ENCODE results near the gene VPS9D1. TPM values are rescaled to one million over a fixed set of nuclear protein-coding genes. Genes with fewer than 3 reads are reported as not detected.

The VPS9D1 gene
- polyA plus RNA-seq, 2 of the 4 experiments (the other 2 are of a cell fraction) = 2.1 to 5.4 TPM

GRCh38 chr16:89729863-89730593 lies 9.3 kb upstream of the VPS9D1 start:
- no peak overlapping the region for H3K4me3 ChIP-seq
- H3K4me2 ChIP-seq = no peak overlapping the region
- no peak for DNase-seq (ENCODE audit: low read depth in 1 of 2, low spot score in 1 of 2)
- H3K4me1 ChIP-seq = no peaks in the 10 kb centered on the region
- TF ChIP-seq CEBPB (IDR thresholded peaks at IDR 0.05) = no peak
- no peak for TF ChIP-seq JUNB (IDR thresholded peaks at IDR 0.05)
- no peak for TF ChIP-seq EHF (CRISPR knock-in tag; IDR thresholded peaks at IDR 0.05)
- no peak for TF ChIP-seq RCOR1 (IDR thresholded peaks at IDR 0.05; ENCODE audit: low read depth, low read length)
- TF ChIP-seq ZNF302 (CRISPR knock-in tag; IDR thresholded peaks at IDR 0.05) = no peak
- no peak overlapping the region for H3K27ac ChIP-seq
- no peaks in the 10 kb centered on the region for H3K9me3 ChIP-seq
- POLR2A ChIA-PET = no interaction called here
- CTCF ChIA-PET = interaction anchor here (1.0 to 1.8 kb wide), 2 partner anchors 12 to 30 kb away, joined by 3 to 6 read pairs; no protein-coding TSS in a partner anchor
- no peak for FAIRE-seq
- 92% methylated on average over 14 of the region's 14 CpGs for WGBS (ENCODE audit: missing lambda C conversion rate)
- peak in 1 of 2 experiments; percentile 4; a peak in 3 of 6 replicates for ATAC-seq

DNA sequence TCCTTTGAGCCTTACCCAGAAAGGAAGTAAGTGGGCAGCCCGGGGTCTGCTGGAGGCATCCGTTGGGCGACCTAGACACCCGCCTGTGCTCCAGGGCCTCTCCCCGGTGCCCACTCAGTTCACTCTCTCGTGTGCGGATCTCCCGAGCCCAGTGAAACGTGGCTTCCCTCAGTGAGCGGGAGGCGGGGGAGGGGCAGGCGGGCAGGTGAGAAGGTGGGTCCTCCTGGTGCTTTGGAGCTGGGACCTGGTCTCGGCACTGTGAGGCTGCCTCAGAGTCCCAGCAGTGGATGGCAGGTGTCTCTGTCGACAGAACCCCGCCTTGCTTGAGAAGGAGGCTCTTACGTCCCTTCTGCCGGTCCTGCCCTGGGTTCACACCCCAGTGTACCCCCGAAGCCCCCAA lies 8.6 kb upstream of the VPS9D1 start:
- ChIA-PET POLR2A (no interaction called here), CTCF (interaction anchor here (1.0 to 1.8 kb wide), 2 partner anchors 13 to 29 kb away, joined by 3 to 6 read pairs; no protein-coding TSS in a partner anchor)

More for the DNA sequence above, 8.6 kb upstream of the VPS9D1 start:
- no peak for FAIRE-seq
- no peak overlapping the region for H3K4me2 ChIP-seq
- DNase-seq (ENCODE audit: low read depth in 1 of 2, low spot score in 1 of 2) = no peak
- no peaks in the 10 kb centered on the region for H3K4me1 ChIP-seq
- no peak overlapping the region for H3K27ac ChIP-seq
- WGBS (ENCODE audit: missing lambda C conversion rate) = 90% methylated on average over 12 of the region's 18 CpGs
- H3K9me3 ChIP-seq = no peaks in the 10 kb centered on the region
- ATAC-seq = no peak
- TF ChIP-seq, protein P1, sequence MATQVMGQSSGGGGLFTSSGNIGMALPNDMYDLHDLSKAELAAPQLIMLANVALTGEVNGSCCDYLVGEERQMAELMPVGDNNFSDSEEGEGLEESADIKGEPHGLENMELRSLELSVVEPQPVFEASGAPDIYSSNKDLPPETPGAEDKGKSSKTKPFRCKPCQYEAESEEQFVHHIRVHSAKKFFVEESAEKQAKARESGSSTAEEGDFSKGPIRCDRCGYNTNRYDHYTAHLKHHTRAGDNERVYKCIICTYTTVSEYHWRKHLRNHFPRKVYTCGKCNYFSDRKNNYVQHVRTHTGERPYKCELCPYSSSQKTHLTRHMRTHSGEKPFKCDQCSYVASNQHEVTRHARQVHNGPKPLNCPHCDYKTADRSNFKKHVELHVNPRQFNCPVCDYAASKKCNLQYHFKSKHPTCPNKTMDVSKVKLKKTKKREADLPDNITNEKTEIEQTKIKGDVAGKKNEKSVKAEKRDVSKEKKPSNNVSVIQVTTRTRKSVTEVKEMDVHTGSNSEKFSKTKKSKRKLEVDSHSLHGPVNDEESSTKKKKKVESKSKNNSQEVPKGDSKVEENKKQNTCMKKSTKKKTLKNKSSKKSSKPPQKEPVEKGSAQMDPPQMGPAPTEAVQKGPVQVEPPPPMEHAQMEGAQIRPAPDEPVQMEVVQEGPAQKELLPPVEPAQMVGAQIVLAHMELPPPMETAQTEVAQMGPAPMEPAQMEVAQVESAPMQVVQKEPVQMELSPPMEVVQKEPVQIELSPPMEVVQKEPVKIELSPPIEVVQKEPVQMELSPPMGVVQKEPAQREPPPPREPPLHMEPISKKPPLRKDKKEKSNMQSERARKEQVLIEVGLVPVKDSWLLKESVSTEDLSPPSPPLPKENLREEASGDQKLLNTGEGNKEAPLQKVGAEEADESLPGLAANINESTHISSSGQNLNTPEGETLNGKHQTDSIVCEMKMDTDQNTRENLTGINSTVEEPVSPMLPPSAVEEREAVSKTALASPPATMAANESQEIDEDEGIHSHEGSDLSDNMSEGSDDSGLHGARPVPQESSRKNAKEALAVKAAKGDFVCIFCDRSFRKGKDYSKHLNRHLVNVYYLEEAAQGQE (IDR thresholded peaks at IDR 0.05) = no peak
- TF ChIP-seq CBX2 (IDR thresholded peaks at IDR 0.05; ENCODE audit: borderline replicate concordance, low read depth) (no peak), RFX5 (IDR thresholded peaks at IDR 0.05) (no peak), HES2 (IDR thresholded peaks at IDR 0.05) (no peak), ZFP36 (IDR thresholded peaks at IDR 0.05; ENCODE audit: borderline replicate concordance, partially characterized antibody) (no peak), E2F6 (IDR thresholded peaks at IDR 0.05; ENCODE audit: borderline replicate concordance, low read depth) (no peak), ZSCAN20 (CRISPR knock-in tag; IDR thresholded peaks at IDR 0.05) (no peak), KDM5A (IDR thresholded peaks at IDR 0.05) (no peak), EHMT2 (IDR thresholded peaks at IDR 0.05; ENCODE audit: low read depth) (no peak), HEYL (CRISPR knock-in tag; IDR thresholded peaks at IDR 0.05) (no peak), FOSL2 (IDR thresholded peaks at IDR 0.05) (no peak), FOSL2 (CRISPR knock-in tag; IDR thresholded peaks at IDR 0.05) (no peak), RARB (CRISPR knock-in tag; IDR thresholded peaks at IDR 0.05) (no peak), RAD21 (conservative IDR thresholded peaks at IDR 0.05 in 1 of 2, IDR thresholded peaks at IDR 0.05 in 1 of 2) (no peak), HOXB13 (CRISPR knock-in tag; IDR thresholded peaks at IDR 0.05; ENCODE audit: low read depth) (no peak), GATA3 (IDR thresholded peaks at IDR 0.05; ENCODE audit: borderline replicate concordance) (no peak), CHD4 (IDR thresholded peaks at IDR 0.05; ENCODE audit: borderline replicate concordance) (no peak), TFCP2L1 (CRISPR knock-in tag; IDR thresholded peaks at IDR 0.05) (no peak), HOXA7 (CRISPR knock-in tag; IDR thresholded peaks at IDR 0.05) (no peak)
- TF ChIP-seq, protein P2, sequence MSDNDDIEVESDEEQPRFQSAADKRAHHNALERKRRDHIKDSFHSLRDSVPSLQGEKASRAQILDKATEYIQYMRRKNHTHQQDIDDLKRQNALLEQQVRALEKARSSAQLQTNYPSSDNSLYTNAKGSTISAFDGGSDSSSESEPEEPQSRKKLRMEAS (IDR thresholded peaks at IDR 0.05) = no peak
- TF ChIP-seq, protein P3, sequence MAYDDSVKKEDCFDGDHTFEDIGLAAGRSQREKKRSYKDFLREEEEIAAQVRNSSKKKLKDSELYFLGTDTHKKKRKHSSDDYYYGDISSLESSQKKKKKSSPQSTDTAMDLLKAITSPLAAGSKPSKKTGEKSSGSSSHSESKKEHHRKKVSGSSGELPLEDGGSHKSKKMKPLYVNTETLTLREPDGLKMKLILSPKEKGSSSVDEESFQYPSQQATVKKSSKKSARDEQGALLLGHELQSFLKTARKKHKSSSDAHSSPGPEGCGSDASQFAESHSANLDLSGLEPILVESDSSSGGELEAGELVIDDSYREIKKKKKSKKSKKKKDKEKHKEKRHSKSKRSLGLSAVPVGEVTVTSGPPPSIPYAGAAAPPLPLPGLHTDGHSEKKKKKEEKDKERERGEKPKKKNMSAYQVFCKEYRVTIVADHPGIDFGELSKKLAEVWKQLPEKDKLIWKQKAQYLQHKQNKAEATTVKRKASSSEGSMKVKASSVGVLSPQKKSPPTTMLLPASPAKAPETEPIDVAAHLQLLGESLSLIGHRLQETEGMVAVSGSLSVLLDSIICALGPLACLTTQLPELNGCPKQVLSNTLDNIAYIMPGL (CRISPR knock-in tag; IDR thresholded peaks at IDR 0.05; ENCODE audit: borderline replicate concordance) = no peak
- H3K4me3 ChIP-seq = no peak overlapping the region

Data from A549 (cell line).